GM12878 (cell line): Measurements from ENCODE around the gene MYOM3. TPM values are rescaled to one million over a fixed set of nuclear protein-coding genes. Genes with fewer than 3 reads are reported as not detected.

ENCODE experiments used
- ATAC-seq: fragments of 200-7000 bp; cut with Tn5 transposase; 3 replicates; pipeline ENCODE4 v1.9.1; 2020; ENCODE audit warnings: mild to moderate bottlenecking, moderate library complexity
- BruUV-seq: library from RNA; stranded (reverse); fragments of 400-500 nt; replicated peaks from 2 replicates; lab custom pipeline; 2021; lab: Mats Ljungman, UMichigan
- CTCF ChIA-PET: fragments of 300-600 bp; sonication (Branson Sonifier 250); formaldehyde crosslinking; extraction: SDS; loops from one replicate; lab custom pipeline; 2021; ENCODE audit warnings: inconsistent platforms; lab: Yijun Ruan, JAX
- POLR2A ChIA-PET: fragments of 350-600 bp; formaldehyde crosslinking; extraction: SDS; loops from one replicate; lab custom pipeline; 2021; ENCODE audit warnings: inconsistent platforms; lab: Charles Lee
- RAD21 ChIA-PET: fragments of 300-600 bp; sonication (Branson Sonifier 250); formaldehyde crosslinking; loops from one replicate; lab custom pipeline; 2023; ENCODE audit warnings: antibody characterized with exemption; ENCODE audit not compliant: unreplicated experiment; lab: Charles Lee
- SMC1A ChIA-PET: fragments of 300-600 bp; sonication (Branson Sonifier 250); formaldehyde crosslinking; loops from one replicate; lab custom pipeline; 2023; ENCODE audit not compliant: unreplicated experiment, uncharacterized antibody; lab: Charles Lee
- DNase-seq: peaks from one replicate; pipeline ENCODE4 v3.0.0-alpha.2; 2011; ENCODE audit warnings: low read depth, low spot score
- FAIRE-seq: peaks from 3 replicates; lab custom pipeline; 2011; peaks lifted over from hg19 to GRCh38; lab: Jason Lieb, UNC
- H2AFZ ChIP-seq: 2 replicates; pipeline ENCODE4 v1.6.0; 2011; ENCODE audit warnings: low read depth, low read length, control low read depth; ENCODE audit not compliant: control insufficient read depth
- H3K27ac ChIP-seq: 2 replicates; pipeline ENCODE4 v1.5.1; 2011; ENCODE audit warnings: control low read depth; ENCODE audit not compliant: control insufficient read depth, insufficient read depth
- H3K27me3 ChIP-seq, 2 experiments: replicated peaks in 1 of 2; 2 replicates each; pipeline versions ENCODE4 v1.6.0 to v1.6.1; 2011; ENCODE audit warnings: low read length in 1 of 2; ENCODE audit not compliant: control insufficient read depth in 2 of 2, insufficient read depth in 2 of 2
- H3K36me3 ChIP-seq, 2 experiments: 2 replicates each; pipeline ENCODE4 v1.5.1; 2011; ENCODE audit warnings: low read length in 1 of 2; ENCODE audit not compliant: control insufficient read depth in 2 of 2, insufficient read depth in 2 of 2
- H3K4me1 ChIP-seq: 2 replicates; pipeline ENCODE4 v1.6.1; 2011; ENCODE audit warnings: mild to moderate bottlenecking, low read length, moderate library complexity, mixed read lengths; ENCODE audit not compliant: control insufficient read depth, insufficient read depth
- H3K4me2 ChIP-seq: 2 replicates; pipeline ENCODE4 v1.6.0; 2011; ENCODE audit warnings: control low read depth; ENCODE audit not compliant: control insufficient read depth, insufficient read depth
- H3K4me3 ChIP-seq: fragments of 200-600 bp; sonication (generic); 2 replicates; pipeline ENCODE4 v1.5.1; 2016
- H3K79me2 ChIP-seq: 2 replicates; pipeline ENCODE4 v1.6.0; 2011; ENCODE audit warnings: low read length; ENCODE audit not compliant: control insufficient read depth, insufficient read depth
- H3K9ac ChIP-seq: 2 replicates; pipeline ENCODE4 v1.8.0; 2011; ENCODE audit warnings: low read length, control low read depth, mixed read lengths; ENCODE audit not compliant: control insufficient read depth, insufficient read depth
- H3K9me3 ChIP-seq: replicated peaks from 3 replicates; pipeline ENCODE4 v1.5.1; 2011; ENCODE audit warnings: mild to moderate bottlenecking, low read length; ENCODE audit not compliant: control insufficient read depth, insufficient read depth
- H4K20me1 ChIP-seq: 2 replicates; pipeline ENCODE4 v1.6.0; 2011; ENCODE audit not compliant: control insufficient read depth, insufficient read depth
- BACH1 ChIP-seq: fragments of 450-650 bp; IDR thresholded peaks from 2 replicates; pipeline ENCODE4 v1.6.1; 2017; ENCODE audit warnings: mild to moderate bottlenecking, borderline replicate concordance
- CEBPB ChIP-seq, 2 experiments: fragments of 150-350 bp in 1 of 2; IDR thresholded peaks; 2 replicates each; pipeline ENCODE4 v1.6.1; 2012 to 2014; ENCODE audit warnings: low read depth in 2 of 2, low read length in 2 of 2, borderline replicate concordance in 1 of 2, inconsistent platforms in 1 of 2
- E2F8 ChIP-seq: fragments of 450-650 bp; IDR thresholded peaks from 2 replicates; pipeline ENCODE4 v1.6.1; 2018; ENCODE audit warnings: mild to moderate bottlenecking, low read depth, moderate library complexity; ENCODE audit not compliant: partially characterized antibody
- E4F1 ChIP-seq: fragments of 450-650 bp; IDR thresholded peaks from 2 replicates; pipeline ENCODE4 v1.6.1; 2018; ENCODE audit warnings: borderline replicate concordance, mild to moderate bottlenecking; ENCODE audit not compliant: partially characterized antibody
- ESRRA ChIP-seq: IDR thresholded peaks from 2 replicates; pipeline ENCODE4 v1.6.1; 2012; ENCODE audit warnings: mild to moderate bottlenecking, low read length, improper control_type of control experiment
- HDGF ChIP-seq: fragments of 450-650 bp; IDR thresholded peaks from 2 replicates; pipeline ENCODE4 v1.6.1; 2016; ENCODE audit warnings: antibody characterized with exemption
- IKZF2 ChIP-seq, 2 experiments: fragments of 450-650 bp; IDR thresholded peaks; 2 replicates each; pipeline ENCODE4 v1.6.1; 2017; ENCODE audit warnings: mild to moderate bottlenecking in 2 of 2, moderate library complexity in 2 of 2
- NFYB ChIP-seq: IDR thresholded peaks from 2 replicates; pipeline ENCODE4 v1.6.1; 2011; ENCODE audit warnings: low read depth, mild to moderate bottlenecking, low read length, improper control_type of control experiment, moderate library complexity; ENCODE audit not compliant: insufficient read depth
- NKRF ChIP-seq: fragments of 450-650 bp; conservative IDR thresholded peaks from 2 replicates; pipeline ENCODE4 v1.6.1; 2017; ENCODE audit warnings: mild to moderate bottlenecking, moderate library complexity
- SMAD1 ChIP-seq: fragments of 450-650 bp; IDR thresholded peaks from 2 replicates; pipeline ENCODE4 v1.6.1; 2018; ENCODE audit warnings: mild to moderate bottlenecking, low read depth; ENCODE audit not compliant: partially characterized antibody
- SPI1 ChIP-seq: IDR thresholded peaks from 2 replicates; pipeline ENCODE4 v1.6.1; 2011; ENCODE audit warnings: low read depth, mild to moderate bottlenecking, low read length, moderate library complexity, borderline replicate concordance; ENCODE audit not compliant: insufficient read depth
- SRF ChIP-seq, 2 experiments: IDR thresholded peaks; 2 replicates each; pipeline ENCODE4 v1.6.1; 2011; ENCODE audit warnings: low read depth in 2 of 2, low read length in 2 of 2, mild to moderate bottlenecking in 1 of 2, moderate library complexity in 1 of 2
- TCF12 ChIP-seq: IDR thresholded peaks from 2 replicates; pipeline ENCODE4 v1.6.1; 2011; ENCODE audit warnings: low read depth, mild to moderate bottlenecking, low read length
- ZBTB4 ChIP-seq: fragments of 450-650 bp; formaldehyde crosslinking; IDR thresholded peaks from 2 replicates; pipeline ENCODE4 v1.4.0; 2022; ENCODE audit warnings: mild to moderate bottlenecking, moderate library complexity
- WGBS: methylation state at CpG from one replicate; pipeline ENCODE4 v1.1.6; 2016; ENCODE audit warnings: low lambda C conversion rate; ENCODE audit not compliant: insufficient replicate concordance, insufficient coverage; ENCODE audit errors: missing lambda C conversion rate; 5-methylcytosine and 5-hydroxymethylcytosine counted together
- in situ Hi-C: fragments of 300-500 bp; cut with MboI; formaldehyde crosslinking; loops from 9 replicates; pipeline ENCODE4 v1.14.3; 2018; ENCODE audit warnings: mixed read lengths
- intact Hi-C: fragments of 100-400 bp; cut with micrococcal nuclease; formaldehyde crosslinking; loops from one replicate; pipeline ENCODE4 v1.14.2; 2022; ENCODE audit not compliant: unreplicated experiment
- polyA plus RNA-seq, 11 experiments: library from polyadenylated mRNA; depleted of rRNA in 4 of 11; unstranded in 6 of 11; stranded (reverse) in 5 of 11; fragments of >200 nt; fragmentation: Nextera tagmentation in 4 of 11; fragmentation: Illumina TruSeq in 1 of 11; extraction: Ambion mirVana in 4 of 11; extraction: Trizol in 1 of 11; gene quantifications; 1 replicate in 1 of 11; 2 replicates in 10 of 11; pipeline versions ENCODE4 v1.2.1 to v1.2.3, GENCODE V29; 2011 to 2016; ENCODE audit warnings: inconsistent platforms in 2 of 11, missing spikeins in 2 of 11, low read depth in 1 of 11
- total RNA-seq, 4 experiments: library from RNA; depleted of rRNA in 3 of 4; stranded (reverse); fragments of >200 nt in 3 of 4; fragmentation: Illumina TruSeq in 1 of 4; extraction: Trizol in 1 of 4; gene quantifications; 2 replicates each; pipeline versions ENCODE4 v1.2.1 to v1.2.3, GENCODE V29; 2013 to 2021

The MYOM3 gene
- total and polyA plus RNA-seq, 10 of the 15 experiments (the other 5 are each of a cell fraction or from before 2014, with no cell fraction given), result 0.06 TPM; not detected in 9

- Histone ChIP-seq H3K4me2 (no peak overlapping the region), H3K79me2 (no peaks in the 10 kb centered on the region), H2AFZ (no peak overlapping the region), H3K27me3 (no peaks in the 10 kb centered on the region), H3K4me3 (no peak overlapping the region), H3K9ac (no peak overlapping the region), H3K4me1 (no peaks in the 10 kb centered on the region), H3K27ac (no peak overlapping the region), H3K9me3 (no peaks in the 10 kb centered on the region), H3K36me3 (no peaks in the 10 kb centered on the region), H4K20me1 (no peaks in the 10 kb centered on the region)
- in situ Hi-C loops, result no loop called here
- ChIA-PET RAD21 (no interaction called here), POLR2A (no interaction called here), SMC1A (no interaction called here), CTCF (interaction anchor here (0.9 kb wide), 1 partner anchor 46 kb away, joined by 4 read pairs; no protein-coding TSS in a partner anchor)
- WGBS, result 62% methylated on average over 7 of the region's 7 CpGs
- ATAC-seq, result no peak
- intact Hi-C loops, result no loop called here
- no TSS peak for BruUV-seq
- FAIRE-seq, result no peak
- DNase-seq, result no peak
- TF ChIP-seq SRF (IDR thresholded peaks at IDR 0.05; ENCODE audit: low read depth in 2 of 2, low read length in 2 of 2), result no peak
- TF ChIP-seq ESRRA, result no peak
- TF ChIP-seq CEBPB (IDR thresholded peaks at IDR 0.05; ENCODE audit: borderline replicate concordance in 1 of 2, low read depth in 2 of 2, low read length in 2 of 2), result no peak
- TF ChIP-seq SMAD1, result no peak
- no peak for TF ChIP-seq NKRF
- no peak for TF ChIP-seq NFYB
- no peak for TF ChIP-seq E4F1
- TF ChIP-seq BACH1, result no peak
- TF ChIP-seq E2F8, result no peak
- TF ChIP-seq TCF12, result no peak
- TF ChIP-seq ZBTB4, result no peak
- no peak for TF ChIP-seq HDGF
- no peak for TF ChIP-seq IKZF2 (IDR thresholded peaks at IDR 0.05)
- TF ChIP-seq SPI1, result no peak
Measured at GRCh38 chr1:24049733-24050132, 62.2 kb downstream of the MYOM3 start.
